K562 treated with DMSO at 1 percent for 12 hours (cell line): ENCODE results near the gene BPHL. TPM values are rescaled to one million over a fixed set of nuclear protein-coding genes. Genes with fewer than 3 reads are reported as not detected.

ENCODE experiments used
- total RNA-seq: library from RNA; unstranded; fragments of 300-600 nt; gene quantifications from 2 replicates; pipeline ENCODE4 v1.2.3, GENCODE V29; 2022; ENCODE audit not compliant: insufficient read depth

BPHL gene
- total RNA-seq: 8.5 and 13.1 TPM in 2 replicates

GRCh38 chr6:3118353-3119039, at the start of gene BPHL:
Gene BPHL, plus strand, starts transcription at chr6:3118711. Its CDS starts 30 bp downstream, at chr6:3118741.

GRCh38 chr6:3157131-3157933, 38.8 kb downstream of the BPHL start, which contains the start of gene TUBB2A:
Gene TUBB2A, minus strand, starts transcription at chr6:3157544. Its CDS starts 81 bp downstream, at chr6:3157463.

Other genes with a start within 250 kb of the BPHL start
- gene SERPINB9, start 215.4 kb upstream of the BPHL start, total RNA-seq: 12.4 and 29.8 TPM in 2 replicates
- gene SERPINB6, start 147.1 kb upstream of the BPHL start, total RNA-seq: 214 and 227 TPM in 2 replicates
- 204 and 218 TPM in 2 replicates for gene NQO2, start 118.8 kb upstream of the BPHL start, total RNA-seq
- gene RIPK1, start 50.2 kb upstream of the BPHL start, total RNA-seq: 17.2 and 37.1 TPM in 2 replicates
- gene TUBB2A, start 38.8 kb downstream of the BPHL start, total RNA-seq: 151 and 169 TPM in 2 replicates
- 10.7 and 15.7 TPM in 2 replicates for gene TUBB2B, start 108.9 kb downstream of the BPHL start, total RNA-seq
- gene PSMG4, start 140.2 kb downstream of the BPHL start, total RNA-seq: 55.1 and 79.7 TPM in 2 replicates